ENCODE data around the gene ALPK3.
A peak's percentile ranks its signal among the peaks of the same experiment; 100 is the strongest.
"Not testable (repeated sequence)": the region's sequence is repeated elsewhere in the genome, so short reads cannot be mapped to it uniquely, and the experiment has no call there.

Gene ALPK3

GRCh38 chr15:84840255-84840654 lies 23.1 kb downstream of the ALPK3 start:
- TF ChIP-seq CTCF (IDR thresholded peaks at IDR 0.05; ENCODE audit: low read depth, low read length) = no peak
- Histone ChIP-seq H3K4me3 (ENCODE audit: low read depth, low read length) (no peak overlapping the region), H3K9me3 (ENCODE audit: severe bottlenecking) (no peaks in the 10 kb centered on the region), H3K27ac (no peak overlapping the region), H3K27me3 (ENCODE audit: insufficient read depth, low read depth, severe bottlenecking) (no peaks in the 10 kb centered on the region), H3K36me3 (peaks cover 50% of the 10 kb centered on the region)
- DNase-seq = no peak

GRCh38 chr15:84840741-84841429 lies 23.7 kb downstream of the ALPK3 start:
- no peak for TF ChIP-seq CTCF (IDR thresholded peaks at IDR 0.05; ENCODE audit: low read depth, low read length)
- Histone ChIP-seq H3K4me3 (ENCODE audit: low read depth, low read length) (no peak overlapping the region), H3K9me3 (ENCODE audit: severe bottlenecking) (no peaks in the 10 kb centered on the region), H3K27ac (no peak overlapping the region), H3K27me3 (ENCODE audit: insufficient read depth, low read depth, severe bottlenecking) (no peaks in the 10 kb centered on the region), H3K36me3 (peaks cover 50% of the 10 kb centered on the region)
- DNase-seq = no peak

GRCh38 chr15:84842781-84843180 lies 25.6 kb downstream of the ALPK3 start:
- no peak for TF ChIP-seq CTCF (IDR thresholded peaks at IDR 0.05; ENCODE audit: low read depth, low read length)
- H3K27ac ChIP-seq = no peak overlapping the region
- no peaks in the 10 kb centered on the region for H3K9me3 ChIP-seq (ENCODE audit: severe bottlenecking)
- DNase-seq = no peak
- no peak overlapping the region for H3K4me3 ChIP-seq (ENCODE audit: low read depth, low read length)
- H3K27me3 ChIP-seq (ENCODE audit: insufficient read depth, low read depth, severe bottlenecking) = no peaks in the 10 kb centered on the region
- H3K36me3 ChIP-seq = peaks cover 48% of the 10 kb centered on the region

GRCh38 chr15:84844964-84845363 lies 27.8 kb downstream of the ALPK3 start:
- H3K4me3 ChIP-seq (ENCODE audit: low read depth, low read length) = no peak overlapping the region
- H3K36me3 ChIP-seq = peaks cover 35% of the 10 kb centered on the region
- H3K27me3 ChIP-seq (ENCODE audit: insufficient read depth, low read depth, severe bottlenecking) = no peaks in the 10 kb centered on the region
- no peaks in the 10 kb centered on the region for H3K9me3 ChIP-seq (ENCODE audit: severe bottlenecking)
- no peak overlapping the region for H3K27ac ChIP-seq
- DNase-seq = no peak
- TF ChIP-seq CTCF (IDR thresholded peaks at IDR 0.05; ENCODE audit: low read depth, low read length) = no peak

GRCh38 chr15:84845631-84846030 lies 28.5 kb downstream of the ALPK3 start:
- H3K4me3 ChIP-seq (ENCODE audit: low read depth, low read length); H3K9me3 ChIP-seq (ENCODE audit: severe bottlenecking); H3K27me3 ChIP-seq (ENCODE audit: insufficient read depth, low read depth, severe bottlenecking); H3K27ac ChIP-seq: not testable (repeated sequence)
- DNase-seq = peak; percentile 70
- H3K36me3 ChIP-seq = peaks cover 28% of the 10 kb centered on the region
- TF ChIP-seq CTCF (IDR thresholded peaks at IDR 0.05; ENCODE audit: low read depth, low read length) = peak; percentile 60

- TF ChIP-seq CTCF (IDR thresholded peaks at IDR 0.05; ENCODE audit: low read depth, low read length) = no peak
Measured at GRCh38 chr15:84846269-84846668, 29.1 kb downstream of the ALPK3 start.

More at GRCh38 chr15:84846269-84846668, 29.1 kb downstream of the ALPK3 start:
- H3K27ac ChIP-seq = no peak overlapping the region
- H3K9me3 ChIP-seq (ENCODE audit: severe bottlenecking) = no peaks in the 10 kb centered on the region
- peaks cover 22% of the 10 kb centered on the region for H3K36me3 ChIP-seq
- no peaks in the 10 kb centered on the region for H3K27me3 ChIP-seq (ENCODE audit: insufficient read depth, low read depth, severe bottlenecking)
- no peak for DNase-seq
- no peak overlapping the region for H3K4me3 ChIP-seq (ENCODE audit: low read depth, low read length)
